ENCODE data around the gene CD248. TPM values are rescaled to one million over a fixed set of nuclear protein-coding genes. Genes with fewer than 3 reads are reported as not detected.
"Not testable (repeated sequence)": the region's sequence is repeated elsewhere in the genome, so short reads cannot be mapped to it uniquely, and the experiment has no call there.

CD248 gene
- total RNA-seq, 1 donor from 2014 or later, result 810 TPM

- not testable (repeated sequence) for DNase-seq (ENCODE audit: low spot score)
Observed at GRCh38 chr11:66277064-66277463, 39.8 kb downstream of the CD248 start.

- DNase-seq (ENCODE audit: low spot score), result not testable (repeated sequence)
Observed at GRCh38 chr11:66276619-66277018, 40.2 kb downstream of the CD248 start.

GRCh38 chr11:66275984-66276612 is 40.7 kb downstream of the CD248 start:
- no peak for DNase-seq (ENCODE audit: low spot score)

GRCh38 chr11:66275396-66275795 is 41.4 kb downstream of the CD248 start:
- no peak for DNase-seq (ENCODE audit: low spot score)

GRCh38 chr11:66274219-66274618 is 42.6 kb downstream of the CD248 start:
- DNase-seq (ENCODE audit: low spot score), result no peak

- no peak for DNase-seq (ENCODE audit: low spot score)
Observed at GRCh38 chr11:66272596-66272995, 44.2 kb downstream of the CD248 start.

- no peak for DNase-seq (ENCODE audit: low spot score)
Observed at GRCh38 chr11:66271816-66272215, 45.0 kb downstream of the CD248 start.

- no peak for DNase-seq (ENCODE audit: low spot score)
Observed at GRCh38 chr11:66268952-66269905, 47.6 kb downstream of the CD248 start.

GRCh38 chr11:66268244-66268951 is 48.4 kb downstream of the CD248 start, which contains the start of gene RAB1B:
Gene RAB1B, plus strand, starts transcription at chr11:66268639. Its CDS starts 41 bp downstream, at chr11:66268680.
- peak; percentile 100 for DNase-seq (ENCODE audit: low spot score)

GRCh38 chr11:66267379-66268243 is 49.2 kb downstream of the CD248 start:
- DNase-seq (ENCODE audit: low spot score), result peak; percentile 97

GRCh38 chr11:66267039-66267378 is 49.8 kb downstream of the CD248 start:
- no peak for DNase-seq (ENCODE audit: low spot score)

- no peak for DNase-seq (ENCODE audit: low spot score)
Observed at GRCh38 chr11:66266378-66267038, 50.3 kb downstream of the CD248 start.

- DNase-seq (ENCODE audit: low spot score), result no peak
Observed at GRCh38 chr11:66265531-66266377, 51.1 kb downstream of the CD248 start.

GRCh38 chr11:66264914-66265313 is 51.9 kb downstream of the CD248 start:
- DNase-seq (ENCODE audit: low spot score), result no peak

Other genes with a start within 250 kb of the CD248 start
- gene PACS1, start 246.8 kb downstream of the CD248 start, total RNA-seq, result 64.9 TPM
- 35.0 TPM for gene KLC2, start 59.3 kb downstream of the CD248 start, total RNA-seq
- 138 TPM for gene RAB1B, start 48.4 kb downstream of the CD248 start, total RNA-seq
- gene CNIH2, start 38.9 kb downstream of the CD248 start, total RNA-seq, result 0.55 TPM
- 81.7 TPM for gene YIF1A, start 27.9 kb downstream of the CD248 start, total RNA-seq
- gene TMEM151A, start 25.1 kb downstream of the CD248 start, total RNA-seq, result 0.19 TPM
- gene RIN1, start 19.4 kb upstream of the CD248 start, total RNA-seq, result 6.5 TPM
- 31.8 TPM for gene BRMS1, start 28.1 kb upstream of the CD248 start, total RNA-seq
- gene B4GAT1, start 30.6 kb upstream of the CD248 start, total RNA-seq, result 16.1 TPM
- gene SLC29A2, start 54.7 kb upstream of the CD248 start, total RNA-seq, result 5.9 TPM
- gene NPAS4, start 104.0 kb upstream of the CD248 start, total RNA-seq, result not detected
- 32.2 TPM for gene MRPL11, start 121.8 kb upstream of the CD248 start, total RNA-seq
- gene PELI3, start 149.9 kb upstream of the CD248 start, total RNA-seq, result 11.6 TPM
- gene DPP3, start 163.4 kb upstream of the CD248 start, total RNA-seq, result 26.5 TPM
- 14.8 TPM for gene BBS1, start 193.6 kb upstream of the CD248 start, total RNA-seq
- gene ZDHHC24, start 229.0 kb upstream of the CD248 start, total RNA-seq, result 14.1 TPM
- 0.10 TPM for gene ACTN3, start 229.9 kb upstream of the CD248 start, total RNA-seq

Data from mesenteric fat pad (tissue), 1 donor.